ENCODE measurements around the gene IRAG1. TPM values are rescaled to one million over a fixed set of nuclear protein-coding genes. Genes with fewer than 3 reads are reported as not detected.

Gene IRAG1
- total RNA-seq, 4 donors from 2014 or later, result 156 to 408 (median 278) TPM

DNA sequence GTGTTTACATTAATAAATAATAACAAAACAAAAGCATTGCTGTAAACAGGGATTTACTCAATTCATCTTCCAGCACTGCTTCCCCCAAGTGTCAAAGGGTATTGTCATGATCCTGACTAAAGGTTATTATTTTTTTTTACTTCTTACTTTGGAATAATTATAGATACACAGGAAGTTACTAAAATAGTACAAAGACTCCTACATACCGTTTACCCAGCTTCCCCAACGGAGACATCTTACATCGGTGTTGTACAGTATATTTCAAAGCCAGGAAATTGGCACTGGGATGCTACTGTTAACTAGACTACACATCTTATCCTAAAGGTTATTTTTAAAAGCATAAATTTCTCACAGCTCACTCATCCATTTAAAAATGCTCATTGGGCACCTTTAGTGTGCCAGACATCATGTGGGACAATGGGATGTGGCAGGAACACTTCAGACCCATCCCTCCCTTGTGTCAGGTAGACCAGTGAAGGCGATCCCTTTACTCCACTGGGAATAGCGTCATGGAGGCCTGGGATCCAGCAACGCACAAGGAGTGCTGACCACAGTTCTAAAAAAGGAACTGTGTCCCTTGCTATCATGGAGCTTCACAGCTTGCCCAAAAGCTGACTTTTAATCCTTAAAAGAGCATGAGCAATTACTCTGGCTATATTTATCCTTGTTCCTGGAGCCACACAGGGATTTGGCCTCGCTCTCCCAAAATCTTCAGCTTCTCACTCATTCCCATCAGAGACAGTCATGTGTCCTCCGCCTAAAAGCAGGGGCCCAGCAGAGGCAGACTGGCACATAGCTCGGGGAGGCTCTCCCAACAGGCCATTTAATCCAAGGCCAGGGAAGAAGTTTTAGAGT is 3.1 kb upstream of the IRAG1 start:
- no peak for TF ChIP-seq POLR2A (IDR thresholded peaks at IDR 0.05)
- TF ChIP-seq, protein P1, sequence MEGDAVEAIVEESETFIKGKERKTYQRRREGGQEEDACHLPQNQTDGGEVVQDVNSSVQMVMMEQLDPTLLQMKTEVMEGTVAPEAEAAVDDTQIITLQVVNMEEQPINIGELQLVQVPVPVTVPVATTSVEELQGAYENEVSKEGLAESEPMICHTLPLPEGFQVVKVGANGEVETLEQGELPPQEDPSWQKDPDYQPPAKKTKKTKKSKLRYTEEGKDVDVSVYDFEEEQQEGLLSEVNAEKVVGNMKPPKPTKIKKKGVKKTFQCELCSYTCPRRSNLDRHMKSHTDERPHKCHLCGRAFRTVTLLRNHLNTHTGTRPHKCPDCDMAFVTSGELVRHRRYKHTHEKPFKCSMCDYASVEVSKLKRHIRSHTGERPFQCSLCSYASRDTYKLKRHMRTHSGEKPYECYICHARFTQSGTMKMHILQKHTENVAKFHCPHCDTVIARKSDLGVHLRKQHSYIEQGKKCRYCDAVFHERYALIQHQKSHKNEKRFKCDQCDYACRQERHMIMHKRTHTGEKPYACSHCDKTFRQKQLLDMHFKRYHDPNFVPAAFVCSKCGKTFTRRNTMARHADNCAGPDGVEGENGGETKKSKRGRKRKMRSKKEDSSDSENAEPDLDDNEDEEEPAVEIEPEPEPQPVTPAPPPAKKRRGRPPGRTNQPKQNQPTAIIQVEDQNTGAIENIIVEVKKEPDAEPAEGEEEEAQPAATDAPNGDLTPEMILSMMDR (IDR thresholded peaks at IDR 0.05), result no peak
- TF ChIP-seq POLR2AphosphoS5 (IDR thresholded peaks at IDR 0.05), result no peak
- no peak for TF ChIP-seq EP300 (IDR thresholded peaks at IDR 0.05)
- H3K4me1 ChIP-seq, result peaks cover 3 to 36% (median 11%) of the 10 kb centered on the region in 3 donors
- ATAC-seq, result no peak
- WGBS, 2 donors (ENCODE audit: low coverage in 1 of 2), result 61 to 74% methylated on average over 4 to 7 of the region's 9 CpGs
- H3K9me3 ChIP-seq, result no peaks in the 10 kb centered on the region
- no peak overlapping the region for H3K4me3 ChIP-seq
- H3K27me3 ChIP-seq, result no peaks in the 10 kb centered on the region
- peak overlapping the region in 3 of 4 donors; percentile 57 to 95 (median 66) for H3K27ac ChIP-seq
- H3K36me3 ChIP-seq, result no peaks in the 10 kb centered on the region

DNA sequence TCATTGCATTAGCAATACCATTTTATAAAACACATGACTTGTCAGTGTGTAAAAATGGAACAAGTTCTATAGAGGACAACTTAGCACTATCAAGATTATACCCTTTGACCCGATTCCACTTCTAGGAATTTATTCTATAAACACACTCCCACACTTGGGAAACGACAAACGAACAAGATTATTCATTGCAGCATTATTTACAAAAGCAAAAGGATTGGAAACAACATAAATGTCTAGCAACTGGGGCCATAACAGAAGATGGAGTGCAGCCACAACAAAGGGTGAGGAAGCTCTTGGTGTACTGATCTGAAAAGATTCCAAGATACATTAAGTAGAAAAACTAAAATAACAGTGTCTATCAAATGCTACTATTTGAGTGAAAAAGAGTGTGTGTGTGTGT is 2.3 kb upstream of the IRAG1 start:
- H3K9me3 ChIP-seq, result no peaks in the 10 kb centered on the region
- 27 to 29% methylated on average over 3 of the region's 3 CpGs for WGBS, 2 donors (ENCODE audit: low coverage in 1 of 2)
- no peaks in the 10 kb centered on the region for H3K27me3 ChIP-seq
- peak overlapping the region in 2 of 4 donors; percentile 95 to 96 for H3K27ac ChIP-seq
- peaks cover 3 to 40% (median 11%) of the 10 kb centered on the region in 3 donors for H3K4me1 ChIP-seq
- no peaks in the 10 kb centered on the region for H3K36me3 ChIP-seq
- TF ChIP-seq POLR2A (IDR thresholded peaks at IDR 0.05) (no peak), EP300 (IDR thresholded peaks at IDR 0.05) (no peak), POLR2AphosphoS5 (IDR thresholded peaks at IDR 0.05) (no peak)
- TF ChIP-seq, protein P1 (IDR thresholded peaks at IDR 0.05), result no peak
- no peak overlapping the region for H3K4me3 ChIP-seq
- ATAC-seq, result no peak

DNA sequence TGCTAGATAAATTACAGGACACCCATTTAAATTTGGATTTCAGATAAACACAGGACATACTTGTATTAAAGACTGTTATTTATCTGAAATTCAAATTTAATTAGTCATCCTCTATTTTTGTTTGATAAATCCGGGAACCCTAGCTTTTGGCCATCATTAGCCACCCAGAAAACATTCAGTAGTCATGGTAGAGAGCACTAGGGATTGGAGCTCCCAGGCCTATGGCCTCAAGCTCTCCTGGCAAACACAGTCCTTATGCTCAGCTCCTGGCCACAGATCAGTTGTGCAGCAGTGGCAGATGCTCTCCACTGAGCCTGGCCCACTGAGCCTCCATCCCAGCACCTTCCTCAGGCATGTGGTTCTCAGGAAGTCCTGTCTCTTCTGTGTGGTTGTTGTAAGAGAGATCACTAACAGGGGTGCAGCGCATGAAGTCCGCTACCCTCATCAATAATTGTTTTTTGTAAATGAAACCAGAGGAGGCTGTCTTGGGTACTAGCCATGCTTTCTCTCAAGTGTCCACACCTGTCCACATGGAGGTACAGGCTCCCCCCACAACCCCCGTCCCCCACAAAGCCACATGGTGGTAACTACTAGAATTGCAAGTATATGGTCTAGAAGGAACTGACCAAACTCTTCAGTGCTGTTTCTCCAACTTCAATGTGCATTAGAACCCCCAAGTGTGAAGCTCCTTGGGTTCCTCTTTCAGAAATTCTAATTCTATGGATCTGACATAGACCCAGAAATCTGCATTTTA is 1.1 kb upstream of the IRAG1 start:
- Histone ChIP-seq H3K9me3 (no peaks in the 10 kb centered on the region), H3K4me3 (no peak overlapping the region), H3K36me3 (no peaks in the 10 kb centered on the region), H3K4me1 (peaks cover 3 to 46% (median 11%) of the 10 kb centered on the region in 3 donors), H3K27ac (peak overlapping the region; percentile 93 to 97 (median 96)), H3K27me3 (no peaks in the 10 kb centered on the region)
- TF ChIP-seq EP300 (IDR thresholded peaks at IDR 0.05) (no peak), POLR2A (IDR thresholded peaks at IDR 0.05) (no peak), POLR2AphosphoS5 (IDR thresholded peaks at IDR 0.05) (peak; percentile 32)
- TF ChIP-seq, protein P1 (IDR thresholded peaks at IDR 0.05), result peak in 1 of 4 experiments; percentile 8
- WGBS, 2 donors (ENCODE audit: low coverage in 1 of 2), result 13 to 14% methylated on average over 1 of the region's 4 CpGs
- ATAC-seq, result no peak

DNA sequence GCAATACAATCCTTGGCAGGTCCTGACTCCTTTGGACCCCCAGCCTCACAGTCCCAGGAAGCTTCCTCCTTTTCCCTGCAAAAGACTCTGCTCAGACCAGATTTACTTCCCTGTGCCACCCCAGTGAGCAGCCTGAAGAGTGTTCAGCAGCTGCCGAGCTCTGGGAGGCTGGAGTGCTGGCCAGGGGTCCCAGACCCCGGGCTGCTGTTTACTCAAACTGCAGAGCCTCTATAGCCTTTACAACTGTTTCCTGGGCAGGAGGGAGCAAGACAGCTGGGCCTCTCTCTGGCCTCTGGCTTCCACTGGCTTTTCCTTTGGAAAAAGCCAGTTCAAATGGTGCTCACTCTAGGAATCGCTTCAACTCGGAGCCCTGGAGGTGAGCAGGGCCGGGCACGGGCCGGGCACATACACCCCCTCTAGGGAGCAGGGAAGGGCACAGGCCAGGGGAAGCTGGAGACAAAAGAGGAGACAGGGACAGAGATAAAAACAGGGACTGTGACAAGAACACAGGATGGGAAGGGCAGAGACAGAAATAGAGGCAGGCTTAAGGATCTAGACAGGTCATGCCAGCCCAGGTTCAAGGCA is 932 bp downstream of the IRAG1 start:
- no peak for ATAC-seq
- Histone ChIP-seq H3K27me3 (no peaks in the 10 kb centered on the region), H3K36me3 (peaks cover 0 to 8% of the 10 kb centered on the region in 2 donors), H3K9me3 (no peaks in the 10 kb centered on the region), H3K4me1 (peaks cover 3 to 67% (median 11%) of the 10 kb centered on the region in 3 donors), H3K4me3 (peak overlapping the region; percentile 62 to 65), H3K27ac (peak overlapping the region; percentile 93 to 97 (median 96))
- TF ChIP-seq EP300 (IDR thresholded peaks at IDR 0.05) (no peak), POLR2A (IDR thresholded peaks at IDR 0.05) (no peak), POLR2AphosphoS5 (IDR thresholded peaks at IDR 0.05) (no peak)
- TF ChIP-seq, protein P1 (IDR thresholded peaks at IDR 0.05), result peak in 1 of 4 experiments; percentile 4
- WGBS, 2 donors (ENCODE audit: low coverage in 1 of 2), result 10% methylated on average over 2 of the region's 7 CpGs; no CpG with 5 or more reads in 1 of the 2 donors

Data from gastroesophageal sphincter (tissue), 4 donors.